ENCODE data around the gene SOBP.

SOBP gene

GRCh38 chr6:107536180-107536961 is 46.5 kb downstream of the SOBP start:
- DNase-seq (ENCODE audit: low read depth): no peak
- no peak for TF ChIP-seq CTCF (conservative IDR thresholded peaks at IDR 0.05; ENCODE audit: low read depth, low read length)
- H3K4me3 ChIP-seq (ENCODE audit: low read depth, low read length): no peak overlapping the region

GRCh38 chr6:107537559-107537958 is 47.6 kb downstream of the SOBP start:
- no peak overlapping the region for H3K4me3 ChIP-seq (ENCODE audit: low read depth, low read length)
- no peak for DNase-seq (ENCODE audit: low read depth)
- no peak for TF ChIP-seq CTCF (conservative IDR thresholded peaks at IDR 0.05; ENCODE audit: low read depth, low read length)

- TF ChIP-seq CTCF (conservative IDR thresholded peaks at IDR 0.05; ENCODE audit: low read depth, low read length): no peak
- DNase-seq (ENCODE audit: low read depth): no peak
- no peak overlapping the region for H3K4me3 ChIP-seq (ENCODE audit: low read depth, low read length)
Observed at GRCh38 chr6:107538856-107539387, 49.0 kb downstream of the SOBP start.

GRCh38 chr6:107539409-107539808 is 49.5 kb downstream of the SOBP start:
- H3K4me3 ChIP-seq (ENCODE audit: low read depth, low read length): no peak overlapping the region
- no peak for TF ChIP-seq CTCF (conservative IDR thresholded peaks at IDR 0.05; ENCODE audit: low read depth, low read length)
- DNase-seq (ENCODE audit: low read depth): no peak

GRCh38 chr6:107539849-107540464 is 50.0 kb downstream of the SOBP start:
- no peak overlapping the region for H3K4me3 ChIP-seq (ENCODE audit: low read depth, low read length)
- DNase-seq (ENCODE audit: low read depth): no peak
- no peak for TF ChIP-seq CTCF (conservative IDR thresholded peaks at IDR 0.05; ENCODE audit: low read depth, low read length)

- no peak for TF ChIP-seq CTCF (conservative IDR thresholded peaks at IDR 0.05; ENCODE audit: low read depth, low read length)
- no peak overlapping the region for H3K4me3 ChIP-seq (ENCODE audit: low read depth, low read length)
- no peak for DNase-seq (ENCODE audit: low read depth)
Observed at GRCh38 chr6:107540465-107540857, 50.5 kb downstream of the SOBP start.

Measured in choroid plexus epithelial cell (primary cell).